RWPE1 (cell line): Measurements from ENCODE around the gene POLR2E.
"Not testable (repeated sequence)": the region's sequence is repeated elsewhere in the genome, so short reads cannot be mapped to it uniquely, and the experiment has no call there.

Experiments
- CTCF ChIA-PET: fragments of 350-600 bp; sonication (Branson Sonifier 250); formaldehyde crosslinking; extraction: SDS; loops from one replicate; lab custom pipeline; 2021; lab: Yijun Ruan, JAX
- POLR2A ChIA-PET: fragments of 400-600 bp; formaldehyde crosslinking; extraction: SDS; loops from one replicate; lab custom pipeline; 2020; ENCODE audit warnings: antibody characterized with exemption; ENCODE audit not compliant: low non-redundant PET; lab: Yijun Ruan, JAX
- DNase-seq: peaks from one replicate; pipeline ENCODE4 v3.0.0; 2012; ENCODE audit warnings: low spot score
- H3K27ac ChIP-seq: fragments of 450-650 bp; 2 replicates; pipeline ENCODE4 v1.5.1; 2017
- TF ChIP-seq, protein P1 (sequence below): fragments of 450-650 bp; conservative IDR thresholded peaks from 2 replicates; pipeline ENCODE4 v1.5.1; 2017; ENCODE audit warnings: low read depth, mild to moderate bottlenecking

POLR2E gene

DNA sequence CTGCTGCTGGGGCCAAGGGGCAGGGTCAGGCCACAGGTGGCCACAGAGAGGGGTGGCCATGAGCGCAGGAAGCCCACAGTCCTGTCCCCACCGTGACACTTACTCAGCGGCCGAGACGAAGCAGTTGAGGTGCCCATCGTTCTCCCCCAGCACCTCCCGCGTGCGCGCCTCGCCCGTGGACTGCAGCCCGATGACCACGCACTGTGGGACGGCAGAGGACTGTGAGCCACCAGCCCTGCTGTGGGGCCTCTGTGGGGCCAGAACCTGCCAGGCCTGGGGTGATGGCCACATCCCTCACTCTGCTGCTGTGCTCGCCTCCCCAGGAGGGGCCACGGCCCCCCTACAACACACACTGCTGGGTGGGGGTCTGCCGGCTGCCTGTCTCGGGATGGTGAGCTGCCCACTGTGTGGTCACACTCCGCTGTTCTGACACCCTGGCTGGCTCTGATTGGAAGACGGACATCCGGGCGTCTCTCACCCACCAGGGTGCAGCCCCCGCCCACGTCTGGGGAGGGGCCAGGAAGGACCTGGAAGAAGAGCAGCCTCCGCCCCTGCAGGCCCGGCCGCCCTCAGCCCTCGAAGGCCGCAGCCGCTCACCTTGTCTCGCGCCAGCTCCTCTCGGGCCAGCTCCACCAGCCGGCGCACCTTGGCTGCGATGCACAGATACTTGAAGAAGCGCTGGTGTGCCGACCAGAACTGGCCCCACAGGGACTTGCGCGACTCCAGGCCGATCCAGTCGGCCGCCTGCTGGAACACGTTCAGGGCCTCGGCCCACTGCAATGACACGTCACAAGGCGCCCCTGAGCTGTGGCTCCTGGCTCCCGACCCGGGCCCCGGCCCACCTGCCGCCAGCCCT lies 21.8 kb upstream of the POLR2E start:
- CTCF ChIA-PET: interaction anchor here (0.6 kb wide), 1 partner anchor 101 kb away, joined by 3 read pairs; no protein-coding TSS in a partner anchor
- TF ChIP-seq, protein P1, sequence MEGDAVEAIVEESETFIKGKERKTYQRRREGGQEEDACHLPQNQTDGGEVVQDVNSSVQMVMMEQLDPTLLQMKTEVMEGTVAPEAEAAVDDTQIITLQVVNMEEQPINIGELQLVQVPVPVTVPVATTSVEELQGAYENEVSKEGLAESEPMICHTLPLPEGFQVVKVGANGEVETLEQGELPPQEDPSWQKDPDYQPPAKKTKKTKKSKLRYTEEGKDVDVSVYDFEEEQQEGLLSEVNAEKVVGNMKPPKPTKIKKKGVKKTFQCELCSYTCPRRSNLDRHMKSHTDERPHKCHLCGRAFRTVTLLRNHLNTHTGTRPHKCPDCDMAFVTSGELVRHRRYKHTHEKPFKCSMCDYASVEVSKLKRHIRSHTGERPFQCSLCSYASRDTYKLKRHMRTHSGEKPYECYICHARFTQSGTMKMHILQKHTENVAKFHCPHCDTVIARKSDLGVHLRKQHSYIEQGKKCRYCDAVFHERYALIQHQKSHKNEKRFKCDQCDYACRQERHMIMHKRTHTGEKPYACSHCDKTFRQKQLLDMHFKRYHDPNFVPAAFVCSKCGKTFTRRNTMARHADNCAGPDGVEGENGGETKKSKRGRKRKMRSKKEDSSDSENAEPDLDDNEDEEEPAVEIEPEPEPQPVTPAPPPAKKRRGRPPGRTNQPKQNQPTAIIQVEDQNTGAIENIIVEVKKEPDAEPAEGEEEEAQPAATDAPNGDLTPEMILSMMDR: no peak
- no peak for DNase-seq
- peak overlapping the region; percentile 100 for H3K27ac ChIP-seq
- POLR2A ChIA-PET: no interaction called here

DNA sequence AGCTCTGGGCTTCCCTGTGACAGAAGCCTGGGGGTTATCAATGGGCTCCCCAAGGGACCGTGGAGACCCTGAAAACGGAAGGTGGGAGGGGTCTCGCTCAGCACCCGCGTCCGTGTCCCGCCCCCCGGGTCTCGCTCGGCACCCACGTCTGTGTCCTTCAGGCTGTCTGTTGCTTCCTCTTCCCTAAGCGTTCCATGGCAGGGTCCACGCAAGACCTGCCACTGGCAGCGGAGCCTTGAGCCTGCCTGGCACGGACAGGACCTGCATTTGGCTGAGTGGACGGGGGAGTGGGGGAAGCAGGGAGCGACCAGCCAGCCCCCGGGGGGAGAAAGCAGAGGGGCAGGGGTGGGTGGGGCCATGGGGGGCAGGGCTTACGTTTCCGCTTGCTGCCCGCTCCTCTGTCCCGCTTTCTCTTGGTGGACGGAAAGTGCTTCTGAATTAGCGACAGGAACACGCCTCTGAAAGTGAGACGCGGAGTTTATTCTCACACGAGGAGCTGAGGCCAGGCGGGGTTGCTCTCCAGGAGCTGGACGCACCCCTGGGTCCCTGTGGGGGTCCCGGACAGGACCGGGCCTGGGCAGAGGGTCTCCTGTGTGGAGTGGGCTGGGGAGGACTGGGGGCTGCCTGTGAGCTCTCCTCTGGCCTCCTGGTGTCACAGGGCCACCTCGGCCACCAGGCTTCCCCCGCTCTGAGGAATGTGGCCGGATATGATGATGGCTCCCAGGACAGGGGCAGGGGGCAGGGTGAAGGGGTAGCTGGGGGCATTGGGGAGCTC lies 20.7 kb upstream of the POLR2E start:
- no peak for DNase-seq
- TF ChIP-seq, protein P1: no peak
- CTCF ChIA-PET: no interaction called here
- POLR2A ChIA-PET: no interaction called here
- H3K27ac ChIP-seq: peak overlapping the region; percentile 100

DNA sequence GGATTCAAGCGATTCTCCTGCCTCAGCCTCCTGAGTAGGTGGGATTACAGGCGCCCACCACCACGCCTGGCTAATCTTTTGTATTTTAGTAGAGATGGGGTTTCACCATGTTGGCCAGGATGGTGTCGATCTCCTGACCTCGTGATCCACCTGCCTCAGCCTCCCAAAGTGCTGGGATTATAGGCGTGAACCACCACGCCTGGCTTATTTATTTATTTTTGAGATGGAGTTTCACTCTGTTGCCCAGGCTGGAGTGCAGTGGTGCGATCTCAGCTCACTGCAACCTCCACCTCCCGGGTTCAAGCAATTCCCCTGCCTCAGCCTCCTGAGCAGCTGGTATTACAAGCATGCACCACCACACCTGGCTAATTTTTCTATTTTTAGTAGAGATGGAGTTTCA lies 19.6 kb upstream of the POLR2E start:
- CTCF ChIA-PET: interaction anchor here (2.2 kb wide), 1 partner anchor 79 kb away, joined by 22 read pairs; no protein-coding TSS in a partner anchor
- DNase-seq, POLR2A ChIA-PET: not testable (repeated sequence)
- H3K27ac ChIP-seq: peak overlapping the region; percentile 100

DNA sequence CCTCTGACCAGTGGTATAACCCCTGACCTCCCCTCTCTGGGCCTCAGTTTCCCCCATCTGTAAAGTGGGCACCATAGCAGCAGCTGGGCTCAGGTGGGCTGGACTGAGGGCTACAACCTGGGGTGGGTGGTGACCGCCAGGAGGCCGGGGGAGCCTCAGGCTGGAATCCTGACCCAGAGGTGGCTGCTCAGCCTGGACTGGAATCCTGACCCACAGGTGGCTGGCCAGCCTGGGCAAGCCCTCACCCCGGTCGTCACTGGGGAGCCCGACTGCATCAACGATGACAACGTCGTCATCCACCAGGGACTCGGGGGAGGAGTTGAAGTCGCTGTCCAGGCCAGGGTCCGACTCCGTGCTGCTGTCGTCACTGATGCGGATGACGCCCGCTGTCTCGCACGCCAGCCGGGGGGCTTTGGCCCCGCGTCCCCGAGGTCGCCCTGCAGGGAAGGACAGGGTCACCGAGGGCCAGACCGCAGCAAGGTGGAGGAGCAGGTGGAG lies 18.9 kb upstream of the POLR2E start:
- TF ChIP-seq, protein P1: no peak
- peak overlapping the region; percentile 100 for H3K27ac ChIP-seq
- ChIA-PET POLR2A (no interaction called here), CTCF (interaction anchor here (0.6 to 2.2 kb wide), 14 partner anchors 8 to 109 kb away, joined by 3 to 22 read pairs (median 4); no protein-coding TSS in a partner anchor)
- DNase-seq: no peak

DNA sequence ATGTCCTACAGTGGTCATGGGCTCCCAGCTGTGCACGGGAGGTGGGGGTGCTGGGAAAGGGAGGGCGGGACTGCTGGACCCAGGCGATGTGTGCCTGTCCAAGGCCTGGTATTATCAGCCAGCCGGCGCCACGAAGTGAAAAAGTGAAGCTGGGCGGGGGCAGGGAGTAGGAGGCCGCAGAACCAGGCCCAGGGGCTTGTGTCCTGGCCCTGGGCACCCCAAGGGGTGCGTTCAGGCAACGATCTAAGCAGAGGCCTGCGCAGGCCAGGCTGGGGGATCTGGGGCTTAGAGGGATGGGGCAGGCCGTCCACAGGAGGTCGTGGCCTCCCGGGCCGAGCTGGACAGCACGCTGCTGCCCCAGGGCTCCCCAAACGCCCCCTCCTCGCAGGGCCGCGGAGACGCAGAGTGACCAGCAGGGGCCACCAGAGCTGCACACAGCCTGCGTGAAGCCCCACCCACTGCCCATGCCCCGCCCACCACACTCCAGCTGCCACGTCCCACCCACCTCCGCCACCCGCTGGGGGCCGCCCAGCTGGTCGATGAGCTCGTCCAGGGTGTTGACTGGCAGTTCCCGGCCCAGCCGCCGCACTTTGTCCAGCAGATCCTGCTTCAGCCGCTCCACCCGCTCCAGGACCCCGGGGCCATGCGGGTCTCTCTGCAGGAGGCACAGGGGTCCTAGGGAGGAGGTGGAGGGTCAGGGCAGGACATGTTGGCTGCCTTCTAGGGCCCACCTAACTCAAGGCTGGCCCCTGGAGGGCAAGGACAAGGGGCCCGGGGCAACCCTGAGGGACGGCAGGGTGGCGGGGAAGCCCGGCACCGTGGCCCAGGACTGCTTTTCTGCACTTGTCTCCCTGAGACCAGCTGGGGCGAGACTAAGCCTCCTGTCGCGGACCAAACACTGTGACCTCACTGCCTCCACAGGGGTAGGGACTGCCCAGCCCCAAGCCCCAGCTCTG lies 18.1 kb upstream of the POLR2E start:
- POLR2A ChIA-PET: no interaction called here
- CTCF ChIA-PET: interaction anchor here (0.5 to 2.2 kb wide), 21 partner anchors 8 to 447 kb away, joined by 3 to 22 read pairs (median 4); no protein-coding TSS in a partner anchor
- H3K27ac ChIP-seq: peak overlapping the region; percentile 100
- DNase-seq: peak; percentile 61
- TF ChIP-seq, protein P1: peak; percentile 89

DNA sequence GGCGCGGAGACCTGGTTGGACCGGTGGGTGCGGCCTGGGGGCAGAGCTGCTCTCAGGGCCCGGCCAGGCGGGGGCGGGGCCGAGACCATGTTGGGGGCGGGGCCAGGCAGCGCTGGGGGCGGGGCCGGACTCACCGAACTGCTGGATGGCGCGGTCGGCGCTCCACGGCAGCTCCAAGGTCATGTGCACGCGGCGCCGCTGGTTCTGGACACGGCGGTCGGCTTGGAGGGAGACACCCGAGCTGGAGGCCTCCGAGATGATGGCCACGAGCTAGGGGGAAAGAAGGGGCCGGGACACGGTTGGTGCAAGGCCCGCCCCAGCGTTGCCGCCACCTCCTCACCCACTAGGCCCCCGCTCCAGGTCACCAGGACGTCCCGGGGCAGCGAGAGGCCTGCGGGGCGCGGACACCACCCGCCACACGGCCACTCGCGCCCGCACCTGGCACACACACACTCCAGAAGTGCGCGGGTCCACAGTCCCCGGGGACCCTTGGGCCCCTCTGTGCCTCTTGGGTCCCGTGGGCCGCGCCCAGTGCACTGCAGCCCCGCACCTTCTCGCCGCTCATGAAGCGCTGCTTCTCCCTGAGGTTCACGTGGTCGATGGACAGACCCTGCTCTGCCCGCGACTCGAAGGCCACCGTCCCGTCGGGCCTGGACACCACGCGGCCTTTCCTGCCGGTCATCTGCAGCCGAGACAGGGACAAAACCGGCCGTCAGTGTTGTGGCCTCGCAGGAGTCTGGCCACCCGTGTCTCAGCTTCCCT lies 17.3 kb upstream of the POLR2E start:
- TF ChIP-seq, protein P1: no peak
- H3K27ac ChIP-seq: peak overlapping the region; percentile 100
- DNase-seq: no peak
- POLR2A ChIA-PET: no interaction called here
- CTCF ChIA-PET: interaction anchor here (0.5 to 2.2 kb wide), 10 partner anchors 8 to 448 kb away, joined by 3 to 22 read pairs (median 4); no protein-coding TSS in a partner anchor
